Renal cortex interstitium (tissue), 11 donors: ENCODE data around the gene ESPNL. TPM values are rescaled to one million over a fixed set of nuclear protein-coding genes. Genes with fewer than 3 reads are reported as not detected.

ENCODE experiments used
- DNase-seq, 11 donors: peaks; one replicate each; pipeline ENCODE4 v3.0.0-alpha.2; 2013; ENCODE audit warnings: low read depth in 9 of 11, low spot score in 4 of 11; ENCODE audit errors: extremely low read depth in 1 of 11
- polyA plus RNA-seq, 3 donors: library from polyadenylated mRNA; unstranded; fragments of 120-200 nt; gene quantifications; one replicate each; pipeline ENCODE4 v1.2.1, GENCODE V29; 2013; ENCODE audit not compliant: insufficient read length in 3 of 3

Gene ESPNL
- polyA plus RNA-seq, 3 donors, result 1.9 to 4.5 (median 2.7) TPM

- DNase-seq, result no peak
Observed at GRCh38 chr2:238095143-238095542, 5.0 kb upstream of the ESPNL start.

GRCh38 chr2:238096311-238097011, 3.7 kb upstream of the ESPNL start:
- DNase-seq, result no peak

- DNase-seq, result no peak
Observed at GRCh38 chr2:238097201-238097987, 2.7 kb upstream of the ESPNL start.

GRCh38 chr2:238097988-238098871, 1.9 kb upstream of the ESPNL start:
- no peak for DNase-seq

GRCh38 chr2:238098901-238099713, 1.0 kb upstream of the ESPNL start:
- no peak for DNase-seq

GRCh38 chr2:238099714-238100048, 459 bp upstream of the ESPNL start:
- DNase-seq, result no peak

- no peak for DNase-seq
Observed at GRCh38 chr2:238100821-238101771, 956 bp downstream of the ESPNL start.

- no peak for DNase-seq
Observed at GRCh38 chr2:238101891-238102841, 2.0 kb downstream of the ESPNL start.

GRCh38 chr2:238102865-238103264, 2.7 kb downstream of the ESPNL start:
- no peak for DNase-seq

- no peak for DNase-seq
Observed at GRCh38 chr2:238103465-238104225, 3.5 kb downstream of the ESPNL start.

GRCh38 chr2:238104226-238104690, 4.1 kb downstream of the ESPNL start:
- DNase-seq, result no peak

GRCh38 chr2:238104691-238105371, 4.7 kb downstream of the ESPNL start:
- DNase-seq, result no peak

GRCh38 chr2:238105506-238106338, 5.6 kb downstream of the ESPNL start:
- DNase-seq, result no peak

- DNase-seq, result no peak
Observed at GRCh38 chr2:238106339-238106697, 6.2 kb downstream of the ESPNL start.
